Activated naive CD4-positive, alpha-beta T cell treated with anti-CD3 and anti-CD28 coated beads, Interleukin-2, amount 50 U/mL, for 72 hours (primary cell): ENCODE results near the gene SLFN14. TPM values are rescaled to one million over a fixed set of nuclear protein-coding genes. Genes with fewer than 3 reads are reported as not detected.

ENCODE experiments used
- ATAC-seq, 2 donors: fragments of 150-1000 bp; cut with Tn5 transposase; 2 replicates each; pipeline ENCODE4 v1.10.0; 2021; ENCODE audit warnings: mild to moderate bottlenecking in 2 of 2, moderate library complexity in 2 of 2
- DNase-seq, 2 donors: peaks; one replicate each; pipeline ENCODE4 v3.0.0; 2021 to 2022; ENCODE audit warnings: low spot score in 2 of 2
- H3K27ac Mint-ChIP-seq, 2 donors: one replicate each; pipeline ENCODE4 v1.8.0; 2022; ENCODE audit warnings: mild to moderate bottlenecking in 2 of 2, mixed read lengths in 2 of 2
- H3K36me3 Mint-ChIP-seq, 2 donors: one replicate each; pipeline ENCODE4 v1.8.0; 2022; ENCODE audit warnings: mixed read lengths in 2 of 2
- H3K9me3 Mint-ChIP-seq, 2 donors: one replicate each; pipeline ENCODE4 v1.8.0; 2022; ENCODE audit warnings: mixed read lengths in 2 of 2
- total RNA-seq, 2 donors: library from RNA; stranded (reverse); gene quantifications; one replicate each; pipeline ENCODE4 v1.2.3, GENCODE V29; 2022

The SLFN14 gene
- total RNA-seq, 2 donors from 2014 or later = 0.08 TPM; not detected in 1

DNA sequence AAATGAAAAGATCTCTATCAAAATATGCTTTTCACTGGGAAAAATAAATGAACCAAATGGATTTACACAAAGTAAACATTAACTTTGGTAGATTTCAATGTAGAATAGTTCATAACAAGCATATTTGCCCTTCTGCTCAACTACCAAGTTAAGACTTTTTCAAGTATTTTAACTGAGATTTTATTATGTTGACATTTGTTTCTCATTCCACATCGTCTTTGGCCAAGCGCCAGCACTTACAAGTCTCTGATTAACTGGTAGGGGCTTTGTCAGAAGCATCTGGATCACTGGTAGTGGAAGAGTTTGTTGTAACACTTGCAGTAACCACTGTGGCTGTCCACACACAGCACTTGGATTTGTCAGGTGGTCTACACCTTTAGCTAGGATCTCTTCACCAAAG is 46.1 kb downstream of the SLFN14 start:
- Mint-ChIP-seq H3K27ac (no peak overlapping the region), H3K9me3 (no peaks in the 10 kb centered on the region)

More for the DNA sequence above, 46.1 kb downstream of the SLFN14 start:
- ATAC-seq (no peak), DNase-seq (no peak)
- H3K36me3 Mint-ChIP-seq = peaks cover 17 to 56% of the 10 kb centered on the region in 2 donors

Other genes with a start within 250 kb of the SLFN14 start
- gene SLFN11, start 187.2 kb downstream of the SLFN14 start, total RNA-seq = 10 to 100 TPM; 64.6 to 96.7 TPM
- gene SLFN12, start 128.3 kb downstream of the SLFN14 start, total RNA-seq = 10 to 100 TPM; 11.1 to 12.0 TPM
- 10 to 100 TPM; 37.9 to 41.2 TPM for gene SLFN13, start 112.1 kb downstream of the SLFN14 start, total RNA-seq
- 10 to 100 TPM; 33.7 to 43.2 TPM for gene SLFN12L, start 23.1 kb downstream of the SLFN14 start, total RNA-seq
- gene PEX12, start 17.8 kb upstream of the SLFN14 start, total RNA-seq = 1 to 10 TPM; 5.1 to 5.6 TPM
- 100 to 1,000 TPM; 185 to 202 TPM for gene AP2B1, start 26.5 kb upstream of the SLFN14 start, total RNA-seq
- 1 to 10 TPM in 1 of 2 donors, not detected in 1; 1.1 TPM for gene RASL10B, start 170.8 kb upstream of the SLFN14 start, total RNA-seq
- gene GAS2L2, start 192.4 kb upstream of the SLFN14 start, total RNA-seq = under 1 TPM in 1 of 2 donors, not detected in 1; 0.16 TPM
- not detected for gene C17orf50, start 200.1 kb upstream of the SLFN14 start, total RNA-seq
- under 1 TPM in 1 of 2 donors, not detected in 1; 0.74 TPM for gene MMP28, start 234.8 kb upstream of the SLFN14 start, total RNA-seq
- 100 to 1,000 TPM; 283 to 312 TPM for gene TAF15, start 248.7 kb upstream of the SLFN14 start, total RNA-seq